NCI-H2081 (cell line): ENCODE measurements around the gene FAM114A2.

Source experiments
- DNase-seq, 2 experiments: peaks; one replicate each; lab custom pipeline; 2025; lab: John Stamatoyannopoulos, UW

Gene FAM114A2

GRCh38 chr5:153983885-153984284, 54.8 kb downstream of the FAM114A2 start:
- DNase-seq = no peak

GRCh38 chr5:153981905-153982605, 56.7 kb downstream of the FAM114A2 start:
- no peak for DNase-seq

- no peak for DNase-seq
Observed at GRCh38 chr5:153979028-153979783, 59.5 kb downstream of the FAM114A2 start.

GRCh38 chr5:153974813-153975163, 63.9 kb downstream of the FAM114A2 start:
- no peak for DNase-seq

GRCh38 chr5:153974131-153974812, 64.4 kb downstream of the FAM114A2 start:
- DNase-seq = peak; percentile 34 to 43

- DNase-seq = no peak
Observed at GRCh38 chr5:153972240-153972639, 66.5 kb downstream of the FAM114A2 start.

GRCh38 chr5:153970496-153970895, 68.2 kb downstream of the FAM114A2 start:
- no peak for DNase-seq

GRCh38 chr5:153969563-153969895, 69.2 kb downstream of the FAM114A2 start:
- DNase-seq = no peak

- DNase-seq = no peak
Observed at GRCh38 chr5:153968761-153969562, 69.7 kb downstream of the FAM114A2 start.

GRCh38 chr5:153964880-153965645, 73.6 kb downstream of the FAM114A2 start:
- DNase-seq = peak; percentile 62 to 71

GRCh38 chr5:153964191-153964879, 74.4 kb downstream of the FAM114A2 start:
- no peak for DNase-seq

GRCh38 chr5:153960269-153961215, 78.2 kb downstream of the FAM114A2 start:
- no peak for DNase-seq

GRCh38 chr5:153959134-153959957, 79.4 kb downstream of the FAM114A2 start:
- no peak for DNase-seq

GRCh38 chr5:153957205-153957604, 81.5 kb downstream of the FAM114A2 start:
- no peak for DNase-seq

GRCh38 chr5:153953411-153953810, 85.3 kb downstream of the FAM114A2 start:
- DNase-seq = no peak

- DNase-seq = no peak
Observed at GRCh38 chr5:153952893-153953292, 85.8 kb downstream of the FAM114A2 start.

GRCh38 chr5:153952057-153952456, 86.7 kb downstream of the FAM114A2 start:
- no peak for DNase-seq

GRCh38 chr5:153941265-153941664, 97.4 kb downstream of the FAM114A2 start:
- no peak for DNase-seq
